HepG2 (cell line): ENCODE data around the gene GGTA1. TPM values are rescaled to one million over a fixed set of nuclear protein-coding genes. Genes with fewer than 3 reads are reported as not detected.

Experiments
- MAZ ChIP-seq, 2 experiments: sonication (generic) in 1 of 2; formaldehyde crosslinking in 1 of 2; IDR thresholded peaks; 2 replicates each; pipeline versions ENCODE4 v1.5.0 to v1.6.1; 2012 to 2020; ENCODE audit warnings: low read depth in 2 of 2, mild to moderate bottlenecking in 2 of 2, borderline replicate concordance in 1 of 2, improper control_type of control experiment in 1 of 2, low read length in 1 of 2, missing genetic modification reagents in 1 of 2, moderate library complexity in 1 of 2
- MED13 ChIP-seq: sonication (generic); formaldehyde crosslinking; IDR thresholded peaks from 2 replicates; pipeline ENCODE4 v1.5.0; 2020; ENCODE audit warnings: missing genetic modification reagents
- NR1H2 ChIP-seq: sonication (generic); formaldehyde crosslinking; IDR thresholded peaks from 2 replicates; pipeline ENCODE4 v1.8.1; 2022; ENCODE audit warnings: low read depth, missing genetic modification reagents, borderline replicate concordance
- REXO4 ChIP-seq: sonication (generic); formaldehyde crosslinking; IDR thresholded peaks from 2 replicates; pipeline ENCODE4 v1.8.0; 2022; ENCODE audit warnings: missing genetic modification reagents, mild to moderate bottlenecking, borderline replicate concordance
- ZNF138 ChIP-seq: sonication (generic); formaldehyde crosslinking; IDR thresholded peaks from 2 replicates; pipeline ENCODE4 v1.5.0; 2020; ENCODE audit warnings: mild to moderate bottlenecking, low read depth, missing genetic modification reagents
- ZNF230 ChIP-seq: sonication (generic); formaldehyde crosslinking; IDR thresholded peaks from 2 replicates; pipeline ENCODE4 v1.4.0; 2020; ENCODE audit warnings: mild to moderate bottlenecking, missing genetic modification reagents
- ZNF3 ChIP-seq: IDR thresholded peaks from 2 replicates; pipeline ENCODE4 v1.7.0; 2017; ENCODE audit warnings: inconsistent platforms
- ZNF562 ChIP-seq: sonication (generic); formaldehyde crosslinking; IDR thresholded peaks from 2 replicates; pipeline ENCODE4 v1.8.0; 2022; ENCODE audit warnings: missing genetic modification reagents, borderline replicate concordance
- ZSCAN9 ChIP-seq: IDR thresholded peaks from 2 replicates; pipeline ENCODE4 v1.6.1; 2016; ENCODE audit warnings: borderline replicate concordance
- polyA plus RNA-seq, 8 experiments: library from polyadenylated mRNA; depleted of rRNA in 3 of 8; stranded (reverse) in 7 of 8; unstranded in 1 of 8; fragments of >200 nt; fragmentation: Illumina TruSeq in 4 of 8; extraction: Trizol in 4 of 8; gene quantifications; 2 replicates each; pipeline versions ENCODE4 v1.2.1 to v1.2.3, GENCODE V29; 2011 to 2016; ENCODE audit warnings: low read depth in 4 of 8, missing spikeins in 1 of 8, mixed read lengths in 1 of 8; ENCODE audit not compliant: insufficient read depth in 1 of 8
- total RNA-seq, 5 experiments: library from RNA; depleted of rRNA; stranded (reverse); fragments of >200 nt; fragmentation: Illumina TruSeq; extraction: Trizol; gene quantifications; 2 replicates each; pipeline ENCODE4 v1.2.3, GENCODE V29; 2016; ENCODE audit warnings: low read depth in 1 of 5
- TF ChIP-seq, protein P1 (sequence below), 2 experiments: fragments of 450-650 bp in 1 of 2; sonication (generic) in 1 of 2; formaldehyde crosslinking in 1 of 2; IDR thresholded peaks; 2 replicates each; pipeline versions ENCODE4 v1.6.1 to v1.8.0; 2016 to 2022; ENCODE audit warnings: antibody characterized with exemption in 1 of 2, mild to moderate bottlenecking in 1 of 2, missing genetic modification reagents in 1 of 2
- TF ChIP-seq, protein P2 (sequence below), 2 experiments: sonication (generic) in 1 of 2; formaldehyde crosslinking in 1 of 2; IDR thresholded peaks; 2 replicates each; pipeline versions ENCODE4 v1.4.0 to v1.6.1; 2018 to 2020; ENCODE audit warnings: missing genetic modification reagents in 2 of 2, borderline replicate concordance in 1 of 2, low read depth in 1 of 2, mild to moderate bottlenecking in 1 of 2, missing biosample characterization in 1 of 2
- TF ChIP-seq, protein P3 (sequence below): IDR thresholded peaks from 2 replicates; pipeline ENCODE4 v1.6.1; 2018; ENCODE audit warnings: missing genetic modification reagents
- TF ChIP-seq, protein P4 (sequence below): IDR thresholded peaks from 2 replicates; pipeline ENCODE4 v1.6.1; 2016; ENCODE audit warnings: missing compliant biosample characterization, missing genetic modification reagents, borderline replicate concordance
- TF ChIP-seq, protein P5 (sequence below): sonication (generic); formaldehyde crosslinking; IDR thresholded peaks from 2 replicates; pipeline ENCODE4 v1.5.0; 2020; ENCODE audit warnings: missing genetic modification reagents

The GGTA1 gene
- total and polyA plus RNA-seq, 2 of the 13 experiments (the other 11 are each of a cell fraction or from before 2014, with no cell fraction given) = not detected

DNA sequence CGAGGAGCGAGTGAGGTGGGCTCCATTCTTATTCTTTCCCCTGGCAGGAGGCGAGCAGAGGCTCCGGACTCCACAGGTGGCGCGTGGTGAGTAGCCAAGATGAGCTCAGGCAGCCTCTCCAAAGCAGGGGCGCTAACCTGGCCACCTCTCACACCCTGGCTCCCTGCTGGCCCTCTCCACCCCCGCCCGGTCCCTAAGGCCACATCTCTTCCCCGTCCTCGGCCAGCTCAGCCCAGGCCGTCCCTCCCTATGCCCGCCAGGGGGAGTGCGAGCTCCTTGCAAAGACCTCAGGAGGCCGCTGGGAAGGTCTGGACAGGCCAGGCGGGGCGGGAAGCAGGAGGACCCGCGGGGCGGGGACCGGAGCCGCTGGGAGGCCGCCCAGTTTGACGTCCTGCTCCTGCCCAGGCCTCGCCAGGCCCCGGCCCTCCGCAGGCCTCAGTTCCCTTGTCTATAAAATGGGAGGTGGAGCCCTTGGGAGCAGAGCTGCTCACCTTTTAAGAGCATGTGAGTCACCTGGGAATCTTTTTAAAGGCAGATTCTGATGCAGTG lies 46.3 kb upstream of the GGTA1 start (continued):
- TF ChIP-seq, protein P1, sequence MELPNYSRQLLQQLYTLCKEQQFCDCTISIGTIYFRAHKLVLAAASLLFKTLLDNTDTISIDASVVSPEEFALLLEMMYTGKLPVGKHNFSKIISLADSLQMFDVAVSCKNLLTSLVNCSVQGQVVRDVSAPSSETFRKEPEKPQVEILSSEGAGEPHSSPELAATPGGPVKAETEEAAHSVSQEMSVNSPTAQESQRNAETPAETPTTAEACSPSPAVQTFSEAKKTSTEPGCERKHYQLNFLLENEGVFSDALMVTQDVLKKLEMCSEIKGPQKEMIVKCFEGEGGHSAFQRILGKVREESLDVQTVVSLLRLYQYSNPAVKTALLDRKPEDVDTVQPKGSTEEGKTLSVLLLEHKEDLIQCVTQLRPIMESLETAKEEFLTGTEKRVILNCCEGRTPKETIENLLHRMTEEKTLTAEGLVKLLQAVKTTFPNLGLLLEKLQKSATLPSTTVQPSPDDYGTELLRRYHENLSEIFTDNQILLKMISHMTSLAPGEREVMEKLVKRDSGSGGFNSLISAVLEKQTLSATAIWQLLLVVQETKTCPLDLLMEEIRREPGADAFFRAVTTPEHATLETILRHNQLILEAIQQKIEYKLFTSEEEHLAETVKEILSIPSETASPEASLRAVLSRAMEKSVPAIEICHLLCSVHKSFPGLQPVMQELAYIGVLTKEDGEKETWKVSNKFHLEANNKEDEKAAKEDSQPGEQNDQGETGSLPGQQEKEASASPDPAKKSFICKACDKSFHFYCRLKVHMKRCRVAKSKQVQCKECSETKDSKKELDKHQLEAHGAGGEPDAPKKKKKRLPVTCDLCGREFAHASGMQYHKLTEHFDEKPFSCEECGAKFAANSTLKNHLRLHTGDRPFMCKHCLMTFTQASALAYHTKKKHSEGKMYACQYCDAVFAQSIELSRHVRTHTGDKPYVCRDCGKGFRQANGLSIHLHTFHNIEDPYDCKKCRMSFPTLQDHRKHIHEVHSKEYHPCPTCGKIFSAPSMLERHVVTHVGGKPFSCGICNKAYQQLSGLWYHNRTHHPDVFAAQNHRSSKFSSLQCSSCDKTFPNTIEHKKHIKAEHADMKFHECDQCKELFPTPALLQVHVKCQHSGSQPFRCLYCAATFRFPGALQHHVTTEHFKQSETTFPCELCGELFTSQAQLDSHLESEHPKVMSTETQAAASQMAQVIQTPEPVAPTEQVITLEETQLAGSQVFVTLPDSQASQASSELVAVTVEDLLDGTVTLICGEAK (IDR thresholded peaks at IDR 0.05) = no peak
- TF ChIP-seq, protein P1 (CRISPR knock-in tag; IDR thresholded peaks at IDR 0.05) = no peak
- TF ChIP-seq ZNF230 = no peak
- TF ChIP-seq MED13 (CRISPR knock-in tag) = no peak
- TF ChIP-seq, protein P2, sequence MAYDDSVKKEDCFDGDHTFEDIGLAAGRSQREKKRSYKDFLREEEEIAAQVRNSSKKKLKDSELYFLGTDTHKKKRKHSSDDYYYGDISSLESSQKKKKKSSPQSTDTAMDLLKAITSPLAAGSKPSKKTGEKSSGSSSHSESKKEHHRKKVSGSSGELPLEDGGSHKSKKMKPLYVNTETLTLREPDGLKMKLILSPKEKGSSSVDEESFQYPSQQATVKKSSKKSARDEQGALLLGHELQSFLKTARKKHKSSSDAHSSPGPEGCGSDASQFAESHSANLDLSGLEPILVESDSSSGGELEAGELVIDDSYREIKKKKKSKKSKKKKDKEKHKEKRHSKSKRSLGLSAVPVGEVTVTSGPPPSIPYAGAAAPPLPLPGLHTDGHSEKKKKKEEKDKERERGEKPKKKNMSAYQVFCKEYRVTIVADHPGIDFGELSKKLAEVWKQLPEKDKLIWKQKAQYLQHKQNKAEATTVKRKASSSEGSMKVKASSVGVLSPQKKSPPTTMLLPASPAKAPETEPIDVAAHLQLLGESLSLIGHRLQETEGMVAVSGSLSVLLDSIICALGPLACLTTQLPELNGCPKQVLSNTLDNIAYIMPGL (CRISPR knock-in tag; IDR thresholded peaks at IDR 0.05; ENCODE audit: borderline replicate concordance in 1 of 2, low read depth in 1 of 2) = peak; percentile 71 to 85; a peak in 3 of 4 replicates
- TF ChIP-seq MAZ (IDR thresholded peaks at IDR 0.05; ENCODE audit: borderline replicate concordance, low read depth, low read length) = no peak
- peak; percentile 54; the same call in 1 of the 2 replicates for TF ChIP-seq MAZ (CRISPR knock-in tag; IDR thresholded peaks at IDR 0.05; ENCODE audit: low read depth)
- TF ChIP-seq ZSCAN9 (CRISPR knock-in tag) = 0 out of 2 replicates have a peak, but pooled peaks have one; percentile 46
- TF ChIP-seq, protein P3, sequence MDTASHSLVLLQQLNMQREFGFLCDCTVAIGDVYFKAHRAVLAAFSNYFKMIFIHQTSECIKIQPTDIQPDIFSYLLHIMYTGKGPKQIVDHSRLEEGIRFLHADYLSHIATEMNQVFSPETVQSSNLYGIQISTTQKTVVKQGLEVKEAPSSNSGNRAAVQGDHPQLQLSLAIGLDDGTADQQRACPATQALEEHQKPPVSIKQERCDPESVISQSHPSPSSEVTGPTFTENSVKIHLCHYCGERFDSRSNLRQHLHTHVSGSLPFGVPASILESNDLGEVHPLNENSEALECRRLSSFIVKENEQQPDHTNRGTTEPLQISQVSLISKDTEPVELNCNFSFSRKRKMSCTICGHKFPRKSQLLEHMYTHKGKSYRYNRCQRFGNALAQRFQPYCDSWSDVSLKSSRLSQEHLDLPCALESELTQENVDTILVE (CRISPR knock-in tag) = no peak; the same call in 1 of the 2 replicates
- TF ChIP-seq ZNF3 (CRISPR knock-in tag) = no peak
- TF ChIP-seq, protein P4, sequence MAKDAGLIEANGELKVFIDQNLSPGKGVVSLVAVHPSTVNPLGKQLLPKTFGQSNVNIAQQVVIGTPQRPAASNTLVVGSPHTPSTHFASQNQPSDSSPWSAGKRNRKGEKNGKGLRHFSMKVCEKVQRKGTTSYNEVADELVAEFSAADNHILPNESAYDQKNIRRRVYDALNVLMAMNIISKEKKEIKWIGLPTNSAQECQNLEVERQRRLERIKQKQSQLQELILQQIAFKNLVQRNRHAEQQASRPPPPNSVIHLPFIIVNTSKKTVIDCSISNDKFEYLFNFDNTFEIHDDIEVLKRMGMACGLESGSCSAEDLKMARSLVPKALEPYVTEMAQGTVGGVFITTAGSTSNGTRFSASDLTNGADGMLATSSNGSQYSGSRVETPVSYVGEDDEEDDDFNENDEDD (CRISPR knock-in tag) = peak; percentile 83; the same call in 1 of the 2 replicates
- TF ChIP-seq NR1H2 (CRISPR knock-in tag) = no peak
- no peak for TF ChIP-seq ZNF562
- TF ChIP-seq REXO4 (CRISPR knock-in tag) = no peak
- TF ChIP-seq, protein P5, sequence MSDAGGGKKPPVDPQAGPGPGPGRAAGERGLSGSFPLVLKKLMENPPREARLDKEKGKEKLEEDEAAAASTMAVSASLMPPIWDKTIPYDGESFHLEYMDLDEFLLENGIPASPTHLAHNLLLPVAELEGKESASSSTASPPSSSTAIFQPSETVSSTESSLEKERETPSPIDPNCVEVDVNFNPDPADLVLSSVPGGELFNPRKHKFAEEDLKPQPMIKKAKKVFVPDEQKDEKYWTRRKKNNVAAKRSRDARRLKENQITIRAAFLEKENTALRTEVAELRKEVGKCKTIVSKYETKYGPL = no peak
- no peak for TF ChIP-seq ZNF138 (CRISPR knock-in tag)
